HTR-8/SVneo (cell line): ENCODE measurements around the gene LMAN2.
"Not testable (repeated sequence)": the region's sequence is repeated elsewhere in the genome, so short reads cannot be mapped to it uniquely, and the experiment has no call there.

ENCODE experiments used
- DNase-seq: peaks from one replicate; pipeline ENCODE4 v3.0.0; 2011; ENCODE audit warnings: low spot score, mixed read lengths; ENCODE audit not compliant: insufficient read length
- FAIRE-seq: peaks from 2 replicates; lab custom pipeline; 2011; peaks lifted over from hg19 to GRCh38; lab: Jason Lieb, UNC

Gene LMAN2

GRCh38 chr5:177310757-177311391, 40.6 kb downstream of the LMAN2 start:
- DNase-seq (no peak), FAIRE-seq (no peak)

DNA sequence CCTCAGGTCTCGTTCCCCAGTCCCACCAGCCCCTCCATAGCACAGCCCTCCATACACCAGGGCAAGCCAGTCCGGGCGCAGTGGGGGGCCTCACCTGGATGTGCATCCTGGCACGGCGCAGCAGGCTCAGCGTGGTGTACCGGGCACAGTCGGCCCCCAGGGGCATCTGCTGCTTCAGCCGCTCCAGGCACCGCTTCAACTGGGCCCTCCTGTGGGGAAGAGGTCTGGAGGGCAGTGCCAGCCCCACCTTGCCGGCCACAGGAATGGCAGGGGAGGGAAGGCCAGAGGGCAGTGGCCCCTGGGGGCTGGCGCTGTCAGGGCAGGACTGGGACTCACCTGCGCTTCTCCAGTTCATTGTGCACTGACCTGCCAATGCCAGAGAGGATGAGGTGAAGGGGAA, 41.1 kb downstream of the LMAN2 start:
- no peak for FAIRE-seq

DNA sequence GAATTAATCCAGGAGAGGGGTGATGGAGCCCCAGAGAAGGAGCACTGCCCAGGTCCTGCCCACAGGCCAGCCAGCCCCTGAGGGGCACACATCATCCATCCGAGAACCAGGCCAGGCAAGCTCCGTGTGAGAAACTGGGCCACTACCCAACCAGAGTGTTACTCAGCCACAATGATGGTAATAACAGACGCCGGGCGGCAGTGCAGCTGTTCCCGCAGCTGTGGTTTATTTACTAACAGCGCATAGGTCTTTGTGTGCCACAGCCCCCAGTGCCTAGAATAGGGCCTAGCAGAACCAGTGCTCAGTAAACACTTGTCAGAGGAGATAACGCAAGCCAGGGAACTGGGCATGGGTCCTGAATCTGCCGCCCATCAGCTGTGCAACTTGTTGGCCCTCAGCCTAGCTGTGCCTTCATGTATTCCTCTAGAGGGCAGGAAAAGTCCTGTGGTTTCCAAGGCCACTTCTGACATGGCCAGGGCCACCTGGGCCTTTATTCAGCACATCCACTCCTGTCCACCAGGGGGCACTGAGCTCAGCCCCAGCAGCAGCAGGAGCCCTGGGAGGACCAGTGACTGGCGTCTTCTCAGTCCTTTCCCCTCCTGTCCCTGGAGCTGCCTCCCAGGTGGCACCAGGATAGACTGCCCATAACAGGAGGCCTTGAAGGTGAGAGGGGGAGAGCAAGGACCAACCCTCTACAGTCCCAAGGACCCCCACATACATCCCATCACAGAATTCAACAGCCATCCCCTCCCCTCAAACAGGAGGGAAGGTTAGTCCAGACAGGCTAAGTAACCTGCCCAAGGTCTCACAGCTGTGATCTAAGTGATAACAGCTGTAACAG, 41.9 kb downstream of the LMAN2 start:
- peak; percentile 67 for DNase-seq
- FAIRE-seq: no peak

More for the DNA sequence above, 41.1 kb downstream of the LMAN2 start:
- DNase-seq: no peak

DNA sequence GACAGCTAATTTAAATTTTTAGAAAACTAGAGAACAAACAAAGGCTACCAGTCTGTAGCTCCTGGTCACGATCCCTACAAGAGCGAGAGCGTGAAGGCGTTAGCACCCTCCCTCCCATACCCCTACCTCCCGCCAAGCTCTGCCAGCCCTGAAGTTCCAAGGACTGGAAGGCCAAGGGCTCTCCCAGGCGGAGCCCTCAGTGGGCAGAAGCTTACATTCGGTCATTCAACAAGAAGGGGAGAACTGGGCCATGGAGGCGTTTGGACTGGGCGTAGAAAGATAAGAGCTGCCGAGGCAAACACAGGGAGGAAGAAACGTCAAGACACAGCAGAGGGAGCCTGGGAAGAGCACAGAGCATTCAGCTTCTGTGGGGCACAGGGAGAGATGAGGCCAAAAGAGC, 42.7 kb downstream of the LMAN2 start:
- FAIRE-seq (no peak), DNase-seq (no peak)

GRCh38 chr5:177307544-177308363, 43.7 kb downstream of the LMAN2 start:
- FAIRE-seq (no peak), DNase-seq (no peak)

DNA sequence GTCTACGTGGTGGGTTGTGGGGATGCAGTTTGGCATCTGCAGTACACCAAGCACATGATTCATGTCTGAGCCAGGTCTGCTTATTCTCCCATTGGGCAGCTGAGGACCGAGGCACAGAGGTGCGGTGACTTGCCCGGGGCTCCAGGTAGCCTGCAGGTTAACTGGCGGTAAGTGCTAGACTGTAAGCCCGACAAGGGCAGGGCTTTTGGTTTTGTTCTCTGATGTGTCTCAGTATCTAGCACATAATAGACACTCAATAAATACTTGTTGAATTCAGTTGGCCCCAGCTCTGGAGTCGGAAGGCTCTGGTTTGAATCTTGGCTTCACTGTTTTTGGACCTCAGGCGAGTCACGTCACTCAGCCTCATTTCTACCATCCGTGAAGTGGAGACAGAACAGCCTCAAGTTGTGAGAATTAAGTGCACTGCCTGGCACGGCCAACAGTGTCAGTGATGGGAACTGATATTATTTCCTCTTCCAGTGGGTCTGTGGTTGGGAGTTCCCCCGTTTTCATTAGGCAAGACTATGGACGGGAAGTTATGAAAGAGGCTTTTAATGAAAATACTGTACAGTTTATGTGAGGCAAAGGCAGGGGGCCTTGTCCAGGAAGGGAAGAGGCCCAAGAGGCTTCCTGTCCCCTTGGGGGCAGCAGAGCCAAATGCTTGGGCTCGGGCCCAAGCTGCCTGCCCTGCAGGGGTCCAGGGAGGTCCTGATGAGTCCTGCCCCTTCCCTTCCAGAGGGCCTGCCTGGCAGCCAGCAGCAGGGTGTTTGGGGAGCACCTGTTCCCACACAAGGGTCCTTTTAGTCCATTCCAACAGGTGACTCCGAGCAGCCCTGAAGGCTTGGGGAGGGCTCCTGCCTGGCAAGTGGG, 44.6 kb downstream of the LMAN2 start:
- no peak for DNase-seq
- peak; percentile 20 for FAIRE-seq

- not testable (repeated sequence) for FAIRE-seq, DNase-seq
These were observed 45.3 kb downstream of the LMAN2 start for GRCh38 chr5:177306103-177306640.

DNA sequence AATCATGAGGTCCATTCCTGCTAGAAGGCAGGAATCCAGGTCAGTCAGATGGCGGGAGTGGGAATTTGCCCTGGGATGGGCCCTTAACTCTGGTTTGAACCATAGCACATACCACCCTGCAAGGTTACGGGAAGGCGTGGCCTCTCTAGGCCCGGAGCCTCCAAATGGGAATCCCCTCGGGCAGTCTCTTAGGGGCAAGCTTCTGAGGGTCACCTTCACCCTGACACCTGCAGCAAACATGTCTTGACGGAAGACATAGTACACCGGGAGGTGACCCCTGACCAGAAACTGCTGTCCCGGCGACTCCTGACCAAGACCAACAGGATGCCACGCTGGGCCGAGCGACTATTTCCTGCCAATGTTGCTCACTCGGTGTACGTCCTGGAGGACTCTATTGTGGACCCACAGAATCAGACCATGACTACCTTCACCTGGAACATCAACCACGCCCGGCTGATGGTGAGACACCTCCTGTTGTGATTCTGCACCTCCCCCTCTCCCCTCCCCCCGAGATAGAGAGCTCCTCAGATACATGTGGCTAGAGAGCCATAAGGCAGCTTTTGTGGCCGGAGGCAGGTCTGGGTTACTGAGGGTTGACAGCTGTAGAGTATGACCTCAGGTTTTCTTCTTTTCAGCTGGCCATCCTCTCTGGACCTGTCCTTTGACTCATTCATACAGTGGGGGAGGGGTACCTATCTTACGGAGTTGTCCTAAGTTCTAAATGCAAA, 46.9 kb downstream of the LMAN2 start:
- DNase-seq: no peak
- no peak for FAIRE-seq

GRCh38 chr5:177303925-177304391, 47.5 kb downstream of the LMAN2 start:
- DNase-seq (no peak), FAIRE-seq (no peak)

GRCh38 chr5:177303121-177303924, 48.1 kb downstream of the LMAN2 start, which contains the start of the genes PRELID1 and RAB24:
Gene PRELID1 (plus strand): TSS chr5:177303799. CDS start chr5:177303986, 187 bp downstream.
Gene RAB24 (minus strand): TSS chr5:177303719. CDS start chr5:177303288, 431 bp downstream.
- FAIRE-seq (peak; percentile 44), DNase-seq (peak; percentile 78)

- no peak for DNase-seq
- no peak for FAIRE-seq
These were observed 48.9 kb downstream of the LMAN2 start for GRCh38 chr5:177302354-177303110.

- no peak for DNase-seq
- FAIRE-seq: no peak
These were observed 49.8 kb downstream of the LMAN2 start for GRCh38 chr5:177301503-177302165.

DNA sequence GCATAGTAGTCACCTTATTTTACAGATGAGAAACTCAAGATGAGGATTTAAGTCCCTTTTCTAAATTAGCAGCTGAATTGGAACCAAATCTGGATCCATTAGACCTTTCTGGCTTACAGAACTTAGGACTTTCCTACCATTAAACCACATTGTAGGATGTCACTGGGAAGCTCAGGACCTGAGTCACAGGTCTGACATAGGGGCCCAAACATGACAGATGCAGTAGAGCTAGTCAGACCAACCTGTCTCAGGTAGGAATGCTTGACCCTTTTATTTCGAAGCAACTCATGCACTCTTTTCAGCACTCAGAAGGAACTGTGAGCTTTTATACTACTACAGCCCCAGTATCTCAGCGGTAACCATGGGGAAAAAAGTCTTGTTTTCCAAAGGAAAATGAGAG, 50.5 kb downstream of the LMAN2 start:
- FAIRE-seq (no peak), DNase-seq (no peak)

DNA sequence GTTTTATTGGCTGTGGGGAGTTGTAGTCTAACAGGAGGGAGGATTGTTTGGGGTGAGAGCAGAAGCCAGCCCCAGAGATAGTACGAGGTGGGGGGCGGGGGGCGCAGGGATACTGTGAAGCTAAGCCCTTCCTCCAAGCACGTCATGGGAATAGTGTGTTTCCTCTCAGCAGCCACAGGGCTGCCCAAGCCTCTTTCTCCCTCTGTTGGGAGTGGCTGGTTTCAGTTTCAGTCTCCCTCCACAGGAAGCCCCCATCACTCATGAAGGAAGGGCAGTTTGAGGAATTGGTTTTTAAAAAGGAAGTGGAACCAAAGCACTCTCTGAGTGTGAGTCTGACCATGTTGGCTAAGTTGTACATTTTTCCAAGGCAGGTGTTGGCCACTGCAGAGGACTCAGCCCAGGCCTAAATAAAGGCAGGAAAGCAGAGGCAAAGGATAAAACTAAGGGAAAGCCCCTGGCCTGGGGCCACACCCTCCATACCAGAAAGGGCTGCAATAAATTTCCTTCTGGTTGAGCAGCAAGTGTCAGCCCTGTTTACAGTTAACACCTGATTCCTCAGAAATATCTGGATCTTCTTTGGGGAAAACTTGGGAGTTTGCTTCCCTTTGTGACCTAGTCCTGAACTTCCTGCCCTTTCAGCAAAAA, 51.1 kb downstream of the LMAN2 start:
- peak; percentile 74 for DNase-seq
- no peak for FAIRE-seq

DNA sequence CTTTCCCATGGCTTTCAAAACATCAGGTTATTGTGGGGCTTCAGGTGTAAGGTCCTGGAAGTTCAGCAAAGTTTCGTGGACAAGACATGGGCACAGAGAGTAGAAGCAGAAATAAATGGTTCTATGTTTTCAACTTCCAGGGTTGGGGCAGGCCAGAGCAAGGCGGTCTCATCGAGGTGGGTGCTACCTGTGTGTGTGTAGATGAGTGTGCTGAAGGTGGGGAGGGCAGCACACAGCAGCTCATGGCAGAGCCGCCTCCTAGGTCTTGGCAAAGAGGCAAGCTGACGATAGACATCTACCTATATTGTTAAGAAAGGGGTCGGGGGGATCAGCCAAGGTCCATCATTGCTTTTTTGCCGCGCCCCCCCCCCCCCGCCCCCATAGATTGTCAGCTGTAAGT, 51.8 kb downstream of the LMAN2 start:
- DNase-seq: no peak
- FAIRE-seq: no peak

DNA sequence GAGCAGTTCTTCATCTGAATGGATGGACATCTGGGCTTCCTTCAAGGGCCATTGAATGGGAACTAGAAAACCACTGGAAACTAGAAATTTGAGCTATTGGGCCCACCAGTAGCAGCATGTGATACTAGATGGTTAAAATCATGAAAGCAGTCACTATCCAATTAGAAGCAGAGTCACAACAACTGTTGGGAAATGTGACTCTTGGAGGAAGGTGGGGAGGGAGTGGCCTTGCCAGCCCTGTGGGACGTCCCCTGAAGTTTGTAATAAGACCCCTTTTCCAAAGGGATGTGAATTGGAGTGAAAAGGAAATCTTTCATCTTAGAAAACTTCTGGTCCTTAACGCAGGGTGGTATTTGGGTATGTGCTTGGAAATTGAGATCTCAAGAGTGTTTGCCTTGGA, 53.5 kb downstream of the LMAN2 start:
- FAIRE-seq (no peak), DNase-seq (no peak)
